Muscle layer of colon (tissue), 2 donors: ENCODE data around the gene KRTAP17-1.

ENCODE experiments used
- H3K27ac ChIP-seq: one replicate; pipeline ENCODE4 v1.7.0; 2013; ENCODE audit warnings: low read depth, mild to moderate bottlenecking, low read length, moderate library complexity
- H3K27me3 ChIP-seq, 2 donors: one replicate each; pipeline ENCODE4 v1.7.0; 2013; ENCODE audit warnings: low read length in 2 of 2, mild to moderate bottlenecking in 2 of 2; ENCODE audit not compliant: insufficient read depth in 2 of 2, control insufficient read depth in 1 of 2
- H3K36me3 ChIP-seq: one replicate; pipeline ENCODE4 v1.7.0; 2013; ENCODE audit warnings: mild to moderate bottlenecking, low read length; ENCODE audit not compliant: insufficient read depth
- H3K4me1 ChIP-seq: one replicate; pipeline ENCODE4 v1.7.0; 2013; ENCODE audit warnings: mild to moderate bottlenecking, low read length; ENCODE audit not compliant: insufficient read depth
- H3K4me3 ChIP-seq, 2 donors: one replicate each; pipeline ENCODE4 v1.7.0; 2013; ENCODE audit warnings: low read length in 2 of 2, low read depth in 1 of 2, mild to moderate bottlenecking in 1 of 2, moderate library complexity in 1 of 2
- H3K9ac ChIP-seq: one replicate; pipeline ENCODE4 v1.7.0; 2013; ENCODE audit warnings: low read length
- H3K9me3 ChIP-seq: one replicate; pipeline ENCODE4 v1.7.0; 2013; ENCODE audit warnings: mild to moderate bottlenecking, low read length
- donor health status: abdominal sarcoma.
- donor health status: Adenocarcinoma of cecum.

KRTAP17-1 gene

DNA sequence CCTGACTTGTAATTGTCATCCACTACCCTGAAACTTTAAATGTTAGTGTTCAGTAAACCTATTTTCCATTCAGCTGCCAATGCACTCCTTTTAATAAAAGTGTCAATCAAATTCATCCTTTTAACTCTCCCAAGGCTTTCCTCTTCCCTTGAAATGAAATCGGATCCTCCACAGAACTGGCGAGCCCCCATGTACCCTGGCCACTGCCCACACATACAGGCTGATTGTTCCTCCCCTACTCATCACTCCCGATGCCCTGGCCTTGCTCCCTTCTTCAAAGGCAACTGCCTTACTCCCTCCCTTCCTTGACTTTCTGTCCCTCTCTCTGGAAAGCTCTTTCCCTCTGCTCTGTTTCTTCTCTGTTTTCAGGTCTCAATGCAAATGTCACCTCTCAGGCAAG, 27.5 kb upstream of the KRTAP17-1 start:
- Histone ChIP-seq H3K4me1 (no peaks in the 10 kb centered on the region), H3K4me3 (no peak overlapping the region), H3K36me3 (no peaks in the 10 kb centered on the region), H3K27me3 (no peaks in the 10 kb centered on the region), H3K9ac (no peak overlapping the region), H3K9me3 (no peaks in the 10 kb centered on the region), H3K27ac (no peak overlapping the region)

DNA sequence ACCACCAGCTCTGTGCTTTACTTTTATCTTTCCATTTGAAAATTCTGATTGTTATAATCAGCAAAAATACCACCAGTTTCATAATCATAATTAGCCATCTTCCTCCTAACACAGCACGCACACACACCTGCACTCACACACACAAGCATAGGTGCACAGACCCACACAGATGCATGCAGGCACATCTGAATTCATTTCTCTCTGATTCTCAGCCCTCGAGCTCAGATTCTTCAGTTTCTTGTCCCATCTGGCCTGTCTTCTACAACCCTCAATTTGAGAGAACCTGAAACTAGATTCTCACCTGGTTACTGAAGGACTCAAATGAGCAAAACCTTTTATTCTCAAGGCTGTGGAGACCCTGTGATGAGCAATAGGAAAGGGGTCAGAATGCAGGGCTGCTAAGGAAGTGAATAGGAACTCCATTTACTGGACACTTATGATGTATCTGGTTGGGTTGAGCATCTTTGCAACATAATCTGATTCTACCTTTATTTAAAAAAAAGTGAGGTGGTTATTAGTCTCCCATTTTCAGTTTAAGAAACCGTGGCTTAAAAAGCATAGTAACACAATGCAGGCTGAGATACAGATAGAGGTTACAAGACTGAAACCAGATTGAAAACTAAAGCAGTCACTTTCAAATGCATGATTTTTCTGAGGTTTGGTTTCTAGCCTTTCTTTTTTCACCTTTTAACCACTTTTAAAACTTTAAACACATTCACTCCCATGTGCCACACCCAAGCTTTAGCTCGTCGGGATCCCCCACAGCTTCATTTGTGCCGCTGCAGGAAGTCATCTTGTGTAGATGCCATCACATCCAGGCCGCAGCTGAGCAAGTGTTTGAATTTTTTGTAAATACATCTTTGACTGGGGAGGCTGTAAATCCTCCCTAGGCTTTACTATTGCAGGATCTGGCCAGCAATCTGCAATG, 25.7 kb upstream of the KRTAP17-1 start:
- no peak overlapping the region for H3K4me3 ChIP-seq
- no peaks in the 10 kb centered on the region for H3K36me3 ChIP-seq
- H3K9ac ChIP-seq, result no peak overlapping the region
- no peaks in the 10 kb centered on the region for H3K9me3 ChIP-seq
- H3K4me1 ChIP-seq, result no peaks in the 10 kb centered on the region
- no peak overlapping the region for H3K27ac ChIP-seq
- H3K27me3 ChIP-seq, result no peaks in the 10 kb centered on the region

DNA sequence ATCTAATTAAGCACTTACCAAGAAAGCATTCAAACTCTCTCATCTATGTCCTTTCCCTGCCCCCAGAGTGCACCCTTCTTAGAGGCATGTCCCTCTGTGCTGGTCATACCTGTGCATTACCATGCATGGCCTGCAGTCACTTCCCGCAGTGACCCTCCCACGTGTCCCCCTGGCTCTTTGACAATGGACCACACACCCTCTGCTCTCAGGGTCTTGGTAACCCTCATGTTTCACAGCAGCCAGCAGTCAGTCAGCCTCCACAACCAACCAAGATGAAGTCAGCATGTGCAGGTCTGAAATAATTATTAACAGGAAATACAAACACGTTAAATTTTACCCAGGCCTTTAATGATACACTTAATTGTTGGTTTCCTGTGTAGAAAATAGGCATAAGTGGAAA, 25.0 kb upstream of the KRTAP17-1 start:
- H3K9me3 ChIP-seq, result no peaks in the 10 kb centered on the region
- no peaks in the 10 kb centered on the region for H3K4me1 ChIP-seq
- H3K4me3 ChIP-seq, result no peak overlapping the region
- H3K36me3 ChIP-seq, result no peaks in the 10 kb centered on the region
- H3K27me3 ChIP-seq, result no peaks in the 10 kb centered on the region
- no peak overlapping the region for H3K27ac ChIP-seq
- no peak overlapping the region for H3K9ac ChIP-seq

DNA sequence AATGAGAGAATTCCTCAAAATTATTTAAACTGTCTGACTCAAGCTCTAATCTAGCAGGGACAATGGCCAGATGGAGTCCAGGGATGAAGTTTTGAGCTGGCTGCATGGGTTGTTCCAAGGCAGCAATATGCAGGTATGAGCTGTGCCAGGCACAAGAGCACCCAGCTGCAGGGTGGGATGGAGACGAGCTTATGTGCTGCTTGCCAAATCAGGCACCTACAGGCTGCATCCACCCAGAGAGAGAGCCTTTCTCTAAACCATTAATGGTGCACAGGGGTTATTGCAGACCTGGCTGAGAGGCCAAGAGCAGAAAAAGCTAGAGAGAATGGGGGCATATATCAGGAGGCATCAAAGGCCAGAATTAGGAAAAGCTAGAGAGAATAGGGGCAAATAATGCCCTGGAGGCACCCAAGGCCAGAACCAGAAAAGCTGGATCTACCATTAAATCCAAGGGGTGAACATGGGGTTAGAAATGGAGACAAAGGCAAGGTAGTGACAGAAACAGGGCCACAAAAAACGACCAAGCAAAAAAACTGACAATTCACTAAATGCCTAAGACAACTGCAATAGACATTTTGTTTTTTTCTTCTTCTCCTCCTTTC, 24.2 kb upstream of the KRTAP17-1 start:
- H3K9ac ChIP-seq, result no peak overlapping the region
- H3K4me1 ChIP-seq, result no peaks in the 10 kb centered on the region
- H3K9me3 ChIP-seq, result no peaks in the 10 kb centered on the region
- no peak overlapping the region for H3K27ac ChIP-seq
- no peak overlapping the region for H3K4me3 ChIP-seq
- no peaks in the 10 kb centered on the region for H3K27me3 ChIP-seq
- H3K36me3 ChIP-seq, result no peaks in the 10 kb centered on the region

DNA sequence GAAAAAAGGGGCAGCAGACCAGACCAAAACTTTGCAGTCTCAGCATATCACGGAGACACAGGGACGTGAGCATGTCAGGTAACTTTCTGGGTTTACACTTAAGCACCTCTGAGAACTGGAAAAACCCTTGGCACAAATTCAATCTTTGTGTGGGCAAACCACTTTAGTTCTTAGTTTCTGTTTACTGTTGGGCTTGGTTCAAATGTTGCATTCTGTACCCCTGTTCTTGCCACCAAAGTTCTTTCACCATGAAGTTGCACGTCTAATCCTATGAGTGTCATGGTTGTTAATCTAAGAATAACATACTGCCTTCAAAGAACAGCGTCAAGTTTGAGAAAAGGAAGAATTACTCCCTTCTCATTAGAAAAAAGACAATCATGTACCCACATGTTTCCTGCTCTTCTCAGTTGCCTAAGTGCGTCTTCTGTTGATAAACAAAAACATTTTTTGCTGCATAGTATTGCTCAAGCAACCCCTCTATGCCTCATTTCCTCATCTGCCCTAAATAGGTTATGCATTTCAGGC, 23.5 kb upstream of the KRTAP17-1 start:
- Histone ChIP-seq H3K9ac (no peak overlapping the region), H3K27me3 (no peaks in the 10 kb centered on the region), H3K4me3 (no peak overlapping the region), H3K9me3 (no peaks in the 10 kb centered on the region), H3K27ac (no peak overlapping the region), H3K4me1 (no peaks in the 10 kb centered on the region), H3K36me3 (no peaks in the 10 kb centered on the region)

DNA sequence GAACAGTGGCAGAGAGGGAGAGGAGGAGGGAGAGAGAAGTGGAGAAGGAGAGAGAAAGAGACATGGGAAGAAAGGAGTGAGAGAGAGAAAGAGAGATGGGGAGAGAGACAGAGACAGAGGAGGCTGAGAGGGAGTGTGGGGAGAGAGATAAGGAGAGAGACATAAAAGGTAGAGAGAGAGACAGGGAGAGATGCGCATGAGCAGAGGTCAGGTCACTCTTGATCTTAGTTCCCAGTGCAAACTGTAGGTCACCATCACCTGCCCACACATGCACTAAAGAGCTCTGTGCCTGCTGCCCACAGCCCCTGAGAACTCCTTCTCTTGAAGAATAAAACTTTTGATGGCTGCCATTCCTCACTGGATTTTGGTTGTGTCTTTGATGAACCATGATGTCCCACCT, 20.2 kb upstream of the KRTAP17-1 start:
- Histone ChIP-seq H3K4me3 (no peak overlapping the region), H3K27ac (no peak overlapping the region), H3K9ac (no peak overlapping the region), H3K36me3 (no peaks in the 10 kb centered on the region), H3K4me1 (no peaks in the 10 kb centered on the region), H3K9me3 (no peaks in the 10 kb centered on the region), H3K27me3 (no peaks in the 10 kb centered on the region)

DNA sequence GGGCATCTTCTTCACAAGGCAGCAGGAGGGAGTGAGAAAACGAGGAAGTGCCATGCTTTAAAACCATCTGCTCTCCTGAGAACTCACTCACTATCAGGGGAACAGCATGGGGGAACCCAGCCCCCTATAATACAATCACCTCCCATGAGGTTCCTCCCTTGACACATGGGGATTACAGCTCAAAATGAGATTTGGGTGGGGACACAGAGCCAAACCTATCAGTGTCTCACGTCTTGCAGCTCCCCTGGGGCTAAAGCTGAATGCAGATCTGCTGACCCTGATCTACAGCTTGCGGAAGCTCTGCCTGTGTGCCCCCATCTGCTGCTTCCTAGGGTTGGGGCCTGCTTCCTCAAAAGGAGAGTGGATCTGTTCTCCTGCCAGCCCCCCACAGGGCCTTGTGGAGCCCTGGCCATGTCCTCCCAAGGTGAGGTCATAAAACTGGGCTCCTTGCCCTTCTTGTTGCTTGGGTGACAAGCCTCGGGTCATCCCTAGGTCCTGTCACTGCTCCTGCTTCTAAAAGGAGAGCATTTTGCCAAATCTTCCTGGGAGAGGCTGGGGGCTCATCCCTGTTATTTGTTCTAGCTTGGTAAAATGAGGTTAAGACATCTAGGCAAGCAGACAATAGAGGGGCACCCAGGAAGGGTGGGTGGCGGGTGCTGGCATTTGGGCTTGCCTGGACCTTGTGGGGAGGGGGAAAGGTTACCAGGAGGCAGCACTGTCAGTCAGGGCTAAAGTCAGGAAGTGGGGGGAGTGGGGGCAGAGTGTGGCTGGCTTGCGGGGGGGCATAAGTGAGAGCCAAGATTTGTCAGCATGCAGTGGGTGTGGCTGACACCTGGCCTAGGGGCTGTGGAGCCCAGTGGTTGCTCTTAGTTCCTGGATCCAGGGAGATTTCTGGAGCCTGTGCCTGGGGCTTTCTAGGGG, 19.1 kb upstream of the KRTAP17-1 start:
- no peak overlapping the region for H3K27ac ChIP-seq
- no peak overlapping the region for H3K4me3 ChIP-seq
- no peaks in the 10 kb centered on the region for H3K27me3 ChIP-seq

DNA sequence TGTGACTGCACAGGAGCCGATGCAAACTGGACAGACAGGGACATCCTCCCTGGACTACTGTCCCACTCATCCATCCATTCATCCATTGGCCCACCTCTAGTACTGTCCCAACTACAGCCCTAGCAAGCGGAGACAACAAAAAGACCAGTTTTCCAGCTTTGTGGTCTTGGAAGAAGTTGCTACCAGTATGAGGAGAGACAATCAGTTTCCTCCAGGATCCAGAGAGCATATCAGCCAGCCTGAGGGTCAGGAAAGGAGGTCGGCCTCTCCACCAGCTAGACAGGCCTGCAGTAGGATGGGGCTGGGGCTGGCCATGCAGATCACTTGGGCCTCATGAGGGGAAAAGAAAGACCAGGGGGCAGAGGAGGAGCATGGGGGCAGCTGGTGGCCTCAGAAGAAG, 18.3 kb upstream of the KRTAP17-1 start:
- Histone ChIP-seq H3K9me3 (no peaks in the 10 kb centered on the region), H3K36me3 (no peaks in the 10 kb centered on the region), H3K27ac (no peak overlapping the region), H3K9ac (no peak overlapping the region), H3K4me1 (no peaks in the 10 kb centered on the region), H3K4me3 (no peak overlapping the region), H3K27me3 (no peaks in the 10 kb centered on the region)

More for the DNA sequence above, 19.1 kb upstream of the KRTAP17-1 start:
- Histone ChIP-seq H3K9ac (no peak overlapping the region), H3K4me1 (no peaks in the 10 kb centered on the region), H3K9me3 (no peaks in the 10 kb centered on the region), H3K36me3 (no peaks in the 10 kb centered on the region)

DNA sequence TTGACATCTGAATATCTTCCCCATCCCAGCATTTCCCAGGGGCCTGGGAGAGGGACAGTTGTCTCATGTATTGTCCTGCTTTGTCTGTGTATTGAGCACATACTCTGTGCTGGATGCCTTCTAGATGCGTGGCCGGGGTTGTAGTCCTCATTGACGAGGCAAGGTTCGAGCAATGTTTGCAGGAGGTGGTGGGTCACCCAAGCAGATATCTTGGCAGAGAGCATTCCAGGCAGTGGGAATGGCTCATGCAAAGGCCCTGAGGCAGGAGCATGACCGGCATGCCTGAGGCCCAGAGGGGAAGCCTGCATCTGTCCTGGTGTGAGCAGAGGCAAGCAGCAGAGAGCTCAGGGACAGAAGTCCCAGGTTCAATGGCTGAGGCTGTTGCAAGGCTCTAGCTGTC, 17.6 kb upstream of the KRTAP17-1 start:
- no peak overlapping the region for H3K9ac ChIP-seq

DNA sequence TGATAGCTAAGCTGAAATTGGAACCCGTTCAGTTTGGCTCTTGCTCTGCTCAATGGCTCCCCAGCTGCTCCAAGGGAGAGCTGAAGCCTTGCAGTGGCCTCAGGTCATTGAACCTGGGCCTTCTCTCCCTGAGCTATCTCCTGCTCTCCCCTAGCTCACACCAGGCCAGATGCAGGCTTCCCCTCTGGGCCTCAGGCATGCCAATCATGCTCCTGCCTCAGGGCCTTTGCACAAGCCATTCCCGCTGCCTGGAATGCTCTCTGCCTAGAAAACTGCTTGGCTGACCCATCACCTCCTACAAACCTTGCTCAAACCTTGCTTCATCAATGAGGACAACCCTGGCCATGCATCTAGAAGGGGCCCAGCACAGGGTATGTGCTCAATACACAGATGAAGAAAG, 16.7 kb upstream of the KRTAP17-1 start:
- H3K4me1 ChIP-seq, result no peaks in the 10 kb centered on the region
- H3K27ac ChIP-seq, result no peak overlapping the region

More for the DNA sequence above, 17.6 kb upstream of the KRTAP17-1 start:
- Histone ChIP-seq H3K9me3 (no peaks in the 10 kb centered on the region), H3K27me3 (no peaks in the 10 kb centered on the region), H3K4me1 (no peaks in the 10 kb centered on the region), H3K36me3 (no peaks in the 10 kb centered on the region), H3K4me3 (no peak overlapping the region), H3K27ac (no peak overlapping the region)

DNA sequence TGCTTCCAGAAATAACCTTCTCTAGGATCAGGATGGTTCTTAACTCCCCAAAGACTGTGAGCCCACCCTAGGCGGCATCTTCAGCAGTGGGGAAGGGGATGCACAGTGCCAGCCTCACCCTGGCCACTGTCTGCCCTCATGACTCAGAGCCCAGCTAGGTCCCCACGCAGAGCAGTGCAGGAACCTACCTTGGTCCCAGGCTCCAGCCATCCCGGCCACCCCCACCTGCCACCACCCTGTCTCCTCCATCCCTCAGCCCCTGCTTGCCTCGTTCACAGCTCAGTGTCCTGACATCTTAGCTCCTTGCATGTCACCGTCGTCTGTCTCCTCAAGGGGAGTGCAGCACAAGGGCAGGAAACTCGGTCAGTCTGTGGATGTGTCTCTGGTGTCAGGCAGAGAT, 16.1 kb upstream of the KRTAP17-1 start:
- Histone ChIP-seq H3K4me3 (no peak overlapping the region), H3K36me3 (no peaks in the 10 kb centered on the region), H3K27me3 (no peaks in the 10 kb centered on the region), H3K9ac (no peak overlapping the region), H3K27ac (no peak overlapping the region), H3K4me1 (no peaks in the 10 kb centered on the region), H3K9me3 (no peaks in the 10 kb centered on the region)

More for the DNA sequence above, 16.7 kb upstream of the KRTAP17-1 start:
- no peak overlapping the region for H3K9ac ChIP-seq
- no peaks in the 10 kb centered on the region for H3K9me3 ChIP-seq
- H3K4me3 ChIP-seq, result no peak overlapping the region
- no peaks in the 10 kb centered on the region for H3K36me3 ChIP-seq
- no peaks in the 10 kb centered on the region for H3K27me3 ChIP-seq
